GM18511 (cell line): Measurements from ENCODE around the gene CFAP107.

Source experiments
- ATAC-seq: cut with Tn5 transposase; IDR thresholded peaks from one replicate; pipeline ENCODE4 v1.9.1; 2021; ENCODE audit warnings: mild to moderate bottlenecking, moderate library complexity; ENCODE audit not compliant: unreplicated experiment

CFAP107 gene

GRCh38 chr1:12739613-12740012, 6.4 kb upstream of the CFAP107 start:
- ATAC-seq, result no peak

- no peak for ATAC-seq
These were observed 4.1 kb upstream of the CFAP107 start for GRCh38 chr1:12741946-12742345.

DNA sequence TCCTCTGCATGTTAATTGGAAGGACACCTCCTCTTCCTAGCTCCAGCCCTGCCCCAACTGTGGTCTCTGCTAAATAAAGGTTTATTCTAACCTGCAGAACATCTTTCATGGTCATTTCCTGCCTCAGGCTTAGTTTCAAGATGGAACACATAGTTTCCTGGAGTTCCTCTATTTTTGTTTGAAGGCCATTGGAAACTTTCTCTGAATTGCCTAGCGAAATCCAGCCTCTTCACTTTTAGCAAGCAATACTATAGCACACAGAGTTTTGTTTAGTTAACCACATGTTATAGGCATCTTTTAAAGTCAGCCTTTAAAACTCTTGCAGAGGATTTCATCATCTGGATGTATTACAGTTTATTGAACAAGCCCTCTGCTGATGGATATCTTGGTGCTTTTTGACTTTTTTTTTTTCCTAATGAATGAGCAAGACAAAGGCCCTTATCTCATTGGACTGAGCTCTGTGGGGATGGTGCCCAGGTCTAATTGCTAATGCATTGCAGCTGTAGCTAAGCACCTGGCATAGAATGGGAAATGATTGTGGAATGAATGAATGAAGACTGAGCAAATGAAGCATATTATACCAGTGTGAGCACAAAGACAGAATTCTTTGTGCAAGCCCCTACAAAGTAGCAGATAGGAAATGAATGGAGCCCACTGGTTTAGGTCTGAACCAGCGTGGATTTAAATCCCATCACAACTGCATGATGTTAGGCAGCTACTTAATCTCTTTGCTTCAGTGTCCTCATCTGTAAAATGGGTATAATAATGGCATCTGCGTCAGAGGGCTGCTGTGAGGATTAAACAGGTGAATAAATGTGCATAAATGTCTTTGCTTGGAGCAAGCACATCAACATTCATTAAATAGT, 641 bp upstream of the CFAP107 start:
- ATAC-seq, result no peak

DNA sequence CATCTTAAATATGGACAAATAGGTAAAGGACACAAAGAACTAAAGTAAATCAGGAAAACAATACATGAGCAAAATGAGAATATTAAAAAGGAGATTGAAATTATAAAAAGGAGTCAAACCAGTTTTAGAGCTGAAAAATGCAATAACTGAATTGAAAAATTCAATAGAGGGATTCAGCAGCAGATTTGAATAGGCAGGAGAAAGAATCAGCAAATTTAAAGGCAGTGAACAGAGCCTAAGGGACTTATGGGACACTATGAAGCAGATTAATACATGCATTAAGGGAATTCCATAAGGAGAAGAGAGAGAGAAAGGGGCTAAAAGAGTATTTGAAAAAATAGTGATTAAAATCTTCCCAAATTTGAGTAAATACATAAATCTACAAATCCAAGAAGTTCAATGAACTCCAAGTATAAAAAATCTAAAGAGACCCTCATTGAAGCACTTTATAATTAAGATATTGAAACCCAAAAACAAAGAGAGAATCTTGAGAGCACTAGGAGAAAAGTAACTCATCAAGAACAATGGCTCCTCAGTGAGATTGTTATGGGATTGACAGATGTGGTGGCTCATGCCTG, 2.9 kb downstream of the CFAP107 start:
- no peak for ATAC-seq

- ATAC-seq, result no peak
These were observed 8.7 kb downstream of the CFAP107 start for GRCh38 chr1:12754738-12755137.

DNA sequence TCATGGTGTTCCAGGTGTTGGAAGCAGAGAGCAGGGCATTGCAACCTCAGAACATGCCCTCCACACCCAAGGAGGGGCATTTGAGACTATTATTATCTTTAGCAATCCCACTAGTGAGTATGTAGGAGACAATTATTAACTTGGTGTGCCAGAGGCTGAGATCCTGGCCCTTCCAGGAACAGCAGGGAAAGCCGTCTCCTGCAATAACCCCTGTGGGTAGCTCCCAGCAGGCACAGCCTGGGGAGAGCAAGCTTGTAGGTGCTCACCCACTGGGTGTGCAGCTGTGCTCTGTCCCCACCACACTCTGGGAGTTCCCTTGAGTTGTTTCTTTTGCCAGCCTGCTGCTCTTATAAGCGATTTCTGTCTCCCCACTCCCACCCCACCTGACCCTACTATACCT, 10.3 kb downstream of the CFAP107 start:
- no peak for ATAC-seq

GRCh38 chr1:12756768-12757413, 10.9 kb downstream of the CFAP107 start:
- no peak for ATAC-seq

DNA sequence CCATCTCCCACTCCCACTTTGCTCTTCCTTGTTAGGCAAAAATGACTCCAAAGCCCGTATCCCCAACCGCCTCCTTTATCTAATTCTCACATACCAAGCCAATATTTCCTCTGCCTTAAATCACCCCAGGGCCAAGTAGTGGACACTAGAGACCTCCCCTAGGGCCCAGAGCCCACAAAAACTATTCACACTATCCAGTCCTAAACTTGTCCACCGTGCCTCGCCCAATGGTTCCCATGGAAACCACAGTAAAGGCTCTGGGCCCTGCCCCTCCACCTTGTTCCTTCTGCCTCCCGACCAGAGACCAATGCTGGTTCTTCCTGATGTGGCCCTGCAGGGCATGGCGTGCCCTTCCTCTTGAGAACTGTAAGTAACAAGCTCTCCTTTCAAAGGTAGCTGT, 11.8 kb downstream of the CFAP107 start:
- ATAC-seq, result no peak

DNA sequence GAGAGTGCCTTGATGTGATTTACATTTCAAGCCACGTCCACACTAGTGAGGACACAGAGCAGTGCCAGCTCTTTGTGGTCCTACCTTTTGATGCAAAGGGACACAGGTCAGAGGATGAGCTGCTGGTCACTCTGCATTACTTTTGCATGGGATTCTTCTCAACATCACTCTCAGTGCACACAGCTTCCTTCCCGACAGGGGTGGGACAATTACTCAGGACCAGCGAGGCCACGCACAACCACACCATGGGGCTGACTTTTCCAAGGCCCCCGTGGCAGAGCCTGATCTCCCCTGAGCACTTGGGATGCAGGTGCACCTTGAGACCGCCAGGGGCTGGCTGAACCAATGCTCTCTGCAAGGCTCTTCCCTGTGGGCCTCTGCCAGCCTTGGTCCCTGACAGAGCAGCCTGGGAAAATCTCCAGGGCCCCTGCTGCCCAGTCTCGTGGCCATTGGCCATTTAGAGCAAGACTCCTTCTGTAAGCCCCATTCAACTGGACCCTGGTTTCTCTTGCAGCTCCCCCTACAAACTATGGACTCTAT, 14.3 kb downstream of the CFAP107 start:
- no peak for ATAC-seq

- ATAC-seq, result no peak
These were observed 15.8 kb downstream of the CFAP107 start for GRCh38 chr1:12761781-12762180.

GRCh38 chr1:12762766-12763165, 16.8 kb downstream of the CFAP107 start:
- ATAC-seq, result no peak

DNA sequence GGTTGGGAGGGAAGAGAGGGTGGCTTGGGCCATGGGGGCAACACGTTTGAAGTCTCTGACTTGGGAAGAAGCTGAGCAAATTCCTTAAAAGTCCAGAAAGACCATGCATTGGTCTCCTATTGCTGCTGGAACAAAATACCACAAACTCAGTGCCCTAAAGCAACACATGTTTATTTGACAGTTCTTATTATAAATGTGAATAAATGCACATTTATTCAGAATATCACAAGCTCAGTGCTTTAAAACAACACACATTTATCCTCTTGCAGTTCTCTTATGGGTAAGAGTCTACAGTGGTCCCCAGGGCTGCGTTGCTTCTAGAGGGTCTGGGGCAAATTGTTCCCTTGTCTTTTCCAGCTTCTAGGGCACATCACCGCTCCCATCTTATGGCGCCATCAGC, 17.5 kb downstream of the CFAP107 start:
- ATAC-seq, result no peak

- no peak for ATAC-seq
These were observed 18.0 kb downstream of the CFAP107 start for GRCh38 chr1:12764016-12764415.

DNA sequence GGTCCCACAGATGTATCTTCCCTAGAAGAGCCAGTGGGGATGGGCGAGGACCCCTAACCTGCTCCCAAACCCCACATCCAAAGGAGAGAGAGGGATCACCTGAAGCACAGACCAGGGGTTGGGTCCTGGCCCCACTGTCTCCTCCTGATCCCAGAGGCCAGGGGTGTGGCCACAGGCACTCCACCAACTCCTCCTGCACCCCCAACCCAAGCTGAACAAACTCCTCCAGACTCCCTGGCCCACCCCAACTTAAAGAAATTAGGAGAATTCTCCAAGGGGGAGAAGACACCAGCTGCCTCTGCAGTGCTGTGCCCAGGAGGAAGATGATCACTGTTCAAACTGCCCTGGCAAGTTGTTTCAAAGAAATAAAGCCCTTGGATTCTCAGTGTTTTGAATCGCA, 23.0 kb downstream of the CFAP107 start:
- no peak for ATAC-seq

- no peak for ATAC-seq
These were observed 24.0 kb downstream of the CFAP107 start for GRCh38 chr1:12769976-12770505.

DNA sequence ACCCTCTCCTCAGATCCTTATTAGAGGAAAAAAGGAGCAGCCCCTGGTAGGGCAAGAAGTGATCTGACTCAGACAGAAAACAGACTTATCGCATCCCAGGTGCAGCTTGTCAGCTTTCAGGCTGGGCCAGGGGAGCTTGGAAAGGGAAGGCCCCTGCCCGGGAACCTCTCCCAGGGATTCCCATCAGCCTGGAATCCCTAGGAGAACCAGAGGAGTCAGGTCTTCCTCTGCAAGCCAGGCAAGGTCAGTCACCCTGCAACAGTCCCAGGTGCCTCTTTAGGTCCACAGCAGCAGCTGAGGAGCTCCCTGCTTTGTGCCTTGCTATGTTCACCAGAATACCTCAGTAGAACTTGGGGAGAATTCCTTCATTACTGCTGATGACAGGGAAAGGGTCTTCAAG, 24.6 kb downstream of the CFAP107 start:
- no peak for ATAC-seq

DNA sequence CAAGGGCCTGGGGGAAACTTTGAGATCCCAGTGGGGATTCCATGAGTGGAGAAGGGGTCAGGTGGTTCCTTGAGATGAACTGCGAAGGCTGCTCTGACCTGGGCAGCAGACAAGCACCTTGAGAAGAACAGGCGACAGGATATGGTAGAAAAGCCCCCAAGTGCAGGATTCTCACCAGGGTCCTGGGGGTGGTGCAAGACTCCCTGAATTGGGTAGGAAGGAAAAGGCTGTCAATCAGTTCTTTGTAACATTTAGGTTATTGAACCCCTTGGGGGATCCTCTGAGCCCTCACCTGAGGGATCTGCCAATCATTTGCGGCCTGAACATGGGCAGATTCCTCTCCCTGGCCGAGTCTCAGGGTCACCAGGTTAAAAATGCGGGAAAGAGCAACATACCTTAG, 25.2 kb downstream of the CFAP107 start:
- no peak for ATAC-seq

DNA sequence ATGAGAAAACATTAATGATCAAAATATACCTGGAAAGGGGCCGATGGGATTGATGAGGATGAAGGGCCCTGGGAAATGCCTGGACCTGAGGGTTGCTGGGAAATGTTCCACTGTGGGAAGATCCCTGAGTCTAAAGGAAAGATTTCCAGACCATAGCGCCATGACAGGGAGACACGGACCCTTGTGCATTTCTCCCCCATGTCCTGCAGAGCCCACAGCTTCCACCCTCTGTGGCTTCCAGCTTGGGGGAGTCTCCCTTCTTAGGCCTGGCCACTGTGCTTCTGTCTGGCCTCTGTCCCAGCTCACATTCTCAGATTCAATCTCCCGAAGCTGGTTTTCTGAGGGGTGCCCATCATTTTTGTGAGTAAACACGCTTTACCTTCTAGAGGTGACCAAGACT, 26.5 kb downstream of the CFAP107 start:
- ATAC-seq, result no peak

DNA sequence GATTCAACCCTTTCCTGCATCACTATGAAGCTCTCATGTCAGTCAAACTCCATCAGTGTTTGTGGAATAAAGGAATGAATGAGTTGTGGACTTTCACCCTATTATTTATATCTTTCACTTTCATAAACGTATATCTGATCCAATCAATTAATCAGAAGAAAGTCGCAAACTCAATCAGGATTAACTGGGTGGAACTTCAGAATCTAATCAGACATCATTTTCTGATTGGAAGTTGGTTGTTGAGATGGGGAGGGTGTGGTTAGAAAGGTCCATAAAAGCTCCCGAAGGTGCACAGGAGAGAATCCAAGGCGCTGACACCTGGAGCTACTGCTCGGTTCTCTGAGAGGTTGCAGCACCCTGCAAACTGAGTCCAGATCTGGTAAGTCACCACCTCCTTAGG, 27.4 kb downstream of the CFAP107 start, which contains the start of gene PRAMEF12:
Gene PRAMEF12 (plus strand): TSS at position 301 of the 400 bp plus-strand sequence. CDS start 1,130 bp downstream, outside the sequence.
- no peak for ATAC-seq

- no peak for ATAC-seq
These were observed 28.9 kb downstream of the CFAP107 start for GRCh38 chr1:12774801-12775345.

DNA sequence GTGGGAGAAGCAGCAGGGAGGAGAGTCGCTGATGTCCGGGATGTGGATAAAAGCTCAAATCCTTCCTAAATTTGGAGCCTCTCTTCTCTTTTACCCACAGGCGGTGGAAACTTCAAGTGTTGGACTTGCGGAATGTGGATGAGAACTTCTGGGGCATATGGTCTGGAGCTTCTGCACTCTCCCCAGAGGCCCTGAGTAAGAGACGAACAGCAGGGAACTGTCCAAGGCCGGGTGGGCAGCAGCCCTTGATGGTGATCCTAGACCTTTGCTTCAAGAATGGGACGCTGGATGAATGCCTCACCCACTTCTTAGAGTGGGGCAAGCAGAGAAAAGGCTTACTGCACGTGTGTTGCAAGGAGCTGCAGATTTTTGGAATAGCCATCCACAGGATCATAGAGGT, 29.4 kb downstream of the CFAP107 start:
- ATAC-seq, result no peak
